GM10266 (cell line): ENCODE data around the gene WNT16.

Experiments used
- DNase-seq: peaks from one replicate; pipeline ENCODE4 v3.0.0; 2012; ENCODE audit errors: extremely low spot score
- TF ChIP-seq, protein P1 (sequence below): IDR thresholded peaks from 2 replicates; pipeline ENCODE4 v1.5.1; 2012; ENCODE audit warnings: mild to moderate bottlenecking, low read depth; ENCODE audit not compliant: control insufficient read depth, insufficient read depth; ENCODE audit errors: missing control alignments

Gene WNT16

DNA sequence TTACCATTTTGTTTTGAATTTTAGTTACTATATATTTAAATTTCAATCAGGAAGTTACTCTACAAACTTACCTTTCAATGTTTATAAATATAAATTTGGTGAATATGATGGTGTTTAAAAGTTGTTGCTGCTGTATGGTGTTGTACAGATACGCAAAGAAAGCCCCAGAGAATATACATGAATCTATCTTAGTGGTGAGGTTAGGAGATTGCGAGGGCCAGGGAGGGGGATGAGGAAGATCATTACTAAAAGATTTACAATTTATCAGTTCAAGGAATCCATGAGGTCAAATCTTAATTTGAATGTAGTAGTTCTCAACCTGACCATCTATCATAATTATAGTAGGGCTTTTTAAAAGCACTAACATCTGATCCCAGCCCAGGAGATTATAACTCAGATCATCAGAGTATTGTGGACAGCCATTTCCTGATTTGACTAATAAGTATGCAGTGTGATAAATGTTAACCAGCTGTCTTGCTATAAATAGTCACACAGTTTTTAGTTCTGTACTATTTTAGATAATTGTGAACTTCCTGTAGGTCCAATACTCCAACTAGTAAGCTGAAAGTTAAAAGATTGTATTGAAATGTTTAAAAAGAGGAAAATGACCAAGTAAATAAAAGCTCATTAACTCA lies 43.7 kb downstream of the WNT16 start:
- peak; percentile 15 for DNase-seq
- TF ChIP-seq, protein P1, sequence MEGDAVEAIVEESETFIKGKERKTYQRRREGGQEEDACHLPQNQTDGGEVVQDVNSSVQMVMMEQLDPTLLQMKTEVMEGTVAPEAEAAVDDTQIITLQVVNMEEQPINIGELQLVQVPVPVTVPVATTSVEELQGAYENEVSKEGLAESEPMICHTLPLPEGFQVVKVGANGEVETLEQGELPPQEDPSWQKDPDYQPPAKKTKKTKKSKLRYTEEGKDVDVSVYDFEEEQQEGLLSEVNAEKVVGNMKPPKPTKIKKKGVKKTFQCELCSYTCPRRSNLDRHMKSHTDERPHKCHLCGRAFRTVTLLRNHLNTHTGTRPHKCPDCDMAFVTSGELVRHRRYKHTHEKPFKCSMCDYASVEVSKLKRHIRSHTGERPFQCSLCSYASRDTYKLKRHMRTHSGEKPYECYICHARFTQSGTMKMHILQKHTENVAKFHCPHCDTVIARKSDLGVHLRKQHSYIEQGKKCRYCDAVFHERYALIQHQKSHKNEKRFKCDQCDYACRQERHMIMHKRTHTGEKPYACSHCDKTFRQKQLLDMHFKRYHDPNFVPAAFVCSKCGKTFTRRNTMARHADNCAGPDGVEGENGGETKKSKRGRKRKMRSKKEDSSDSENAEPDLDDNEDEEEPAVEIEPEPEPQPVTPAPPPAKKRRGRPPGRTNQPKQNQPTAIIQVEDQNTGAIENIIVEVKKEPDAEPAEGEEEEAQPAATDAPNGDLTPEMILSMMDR, result no peak

DNA sequence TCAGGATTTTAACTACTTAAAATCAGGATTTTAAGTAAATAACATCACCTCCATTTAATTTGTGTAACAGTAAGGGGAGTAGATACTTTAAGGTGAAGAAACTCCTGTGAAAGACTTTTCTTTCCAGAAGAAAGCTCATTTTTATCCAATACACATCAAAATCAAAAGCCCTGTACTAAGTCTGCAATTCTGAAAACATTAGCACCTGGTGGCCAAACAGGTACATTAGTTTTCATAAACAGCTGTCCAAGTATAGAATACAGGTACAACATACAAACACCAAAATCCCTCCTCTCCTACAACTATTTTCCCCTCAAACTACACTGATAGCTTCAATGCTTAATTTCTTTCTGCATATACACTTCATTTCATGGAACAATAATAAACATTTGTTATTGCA lies 44.4 kb downstream of the WNT16 start:
- DNase-seq, result no peak
- TF ChIP-seq, protein P1, result no peak

DNA sequence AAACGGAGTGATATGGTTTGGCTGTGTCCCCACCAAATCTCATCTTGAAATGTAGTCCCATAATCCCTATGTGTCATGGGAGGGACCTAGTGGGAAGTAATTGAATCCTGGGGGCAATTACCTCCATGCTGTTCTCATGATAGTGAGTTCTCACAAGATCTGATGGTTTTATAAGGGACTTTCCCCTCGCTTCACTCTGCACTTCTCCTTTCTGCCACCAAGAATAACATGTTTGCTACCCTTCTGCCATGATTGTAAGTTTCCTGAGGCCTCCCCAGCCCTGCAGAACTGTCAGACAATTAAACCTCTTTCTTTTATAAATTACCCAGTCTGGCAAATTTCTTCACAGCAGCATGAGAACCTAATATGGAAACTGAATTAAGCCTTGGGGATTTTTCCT lies 48.2 kb downstream of the WNT16 start:
- TF ChIP-seq, protein P1, result no peak
- no peak for DNase-seq

DNA sequence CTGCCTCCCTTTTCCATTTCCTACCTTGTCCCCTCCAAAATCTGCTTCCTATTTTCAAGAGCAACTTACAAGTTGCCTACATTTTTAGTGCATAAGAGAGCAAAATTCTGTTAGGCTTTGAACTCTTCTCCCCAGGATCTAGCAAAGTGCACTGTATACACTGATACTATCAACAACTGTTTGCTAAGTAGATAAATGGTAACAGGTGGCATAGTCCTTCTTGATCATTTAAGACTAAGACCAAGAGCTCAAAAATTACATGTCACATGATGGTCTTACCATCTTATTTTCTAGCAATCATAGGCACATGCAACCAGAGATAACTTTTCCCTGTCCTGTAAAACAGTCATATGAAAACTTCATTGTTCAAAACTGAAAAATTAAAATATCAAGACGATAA lies 51.1 kb downstream of the WNT16 start:
- no peak for DNase-seq
- TF ChIP-seq, protein P1, result no peak

DNA sequence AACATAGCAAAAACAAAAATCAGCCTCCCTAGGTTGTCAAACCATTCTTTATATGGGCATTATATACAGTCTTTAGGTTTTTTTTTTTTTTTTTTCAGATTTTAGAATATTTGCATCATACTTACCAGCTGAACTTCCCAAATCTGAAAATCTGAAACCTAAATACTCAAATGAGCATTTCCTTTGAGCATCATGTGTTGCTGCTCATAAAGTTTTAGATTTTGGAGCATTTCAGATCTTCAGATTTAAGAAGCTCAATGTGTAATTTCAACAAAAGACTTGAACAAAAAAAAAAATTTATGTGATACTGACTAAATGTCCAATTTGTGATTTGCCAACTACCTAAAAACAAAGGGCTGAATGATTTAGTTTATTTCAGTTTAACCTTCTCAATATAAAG lies 53.7 kb downstream of the WNT16 start:
- TF ChIP-seq, protein P1, result no peak
- DNase-seq, result no peak

DNA sequence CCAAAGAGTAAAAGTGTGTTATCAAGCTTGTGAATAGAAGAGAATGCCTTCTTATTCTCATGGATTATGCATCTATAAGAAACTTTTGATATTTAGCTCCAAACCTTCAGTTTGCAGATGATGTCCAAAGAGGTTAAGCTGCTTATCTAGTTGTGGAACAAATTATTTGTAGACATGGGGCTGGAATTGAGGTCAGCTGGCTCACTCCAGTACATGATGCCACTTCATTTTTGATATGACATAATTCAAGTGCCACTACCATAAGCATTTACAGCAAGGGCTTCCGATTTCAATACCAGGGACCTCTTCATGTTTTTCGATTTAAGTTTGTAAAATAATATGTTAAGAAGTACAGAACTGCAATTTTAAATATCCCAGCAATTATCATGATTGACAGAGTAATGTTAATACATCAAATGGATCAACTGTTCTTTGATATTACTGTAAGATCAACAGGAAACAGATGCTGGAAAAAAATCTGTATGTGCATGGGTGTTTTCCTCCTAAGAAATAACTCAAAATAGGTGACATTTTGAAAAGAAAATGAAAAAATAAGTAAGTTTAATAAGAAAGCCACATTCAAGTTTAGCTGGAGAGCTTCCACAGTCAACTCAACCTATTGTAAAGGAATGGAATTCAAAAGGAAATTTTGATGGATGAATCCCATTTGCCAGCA lies 54.6 kb downstream of the WNT16 start:
- DNase-seq, result no peak
- TF ChIP-seq, protein P1, result no peak

DNA sequence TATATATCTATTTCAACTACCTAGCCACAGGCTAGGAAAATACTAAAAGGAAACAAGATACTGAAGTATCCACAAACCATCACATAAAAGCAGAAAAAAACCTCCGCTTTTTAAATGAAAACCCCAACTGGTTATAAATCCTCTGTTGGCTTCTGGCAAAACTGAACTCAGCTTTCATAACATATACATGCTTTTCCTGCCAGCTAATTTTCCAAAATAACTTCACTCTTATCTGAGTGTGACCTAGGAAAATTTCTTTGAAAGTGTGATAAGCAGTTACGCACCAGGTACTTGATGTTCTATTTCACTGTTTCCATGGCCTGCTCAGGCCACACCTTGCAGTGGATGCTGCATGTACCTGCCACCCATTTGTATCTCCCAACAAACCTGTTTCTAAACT lies 55.5 kb downstream of the WNT16 start:
- no peak for DNase-seq

More for the DNA sequence above, 55.5 kb downstream of the WNT16 start:
- TF ChIP-seq, protein P1, result no peak
